ENCODE measurements around the gene SELENOF. TPM values are rescaled to one million over a fixed set of nuclear protein-coding genes. Genes with fewer than 3 reads are reported as not detected.

The SELENOF gene
- total RNA-seq = 100 to 1,000 TPM; 128 to 162 TPM

DNA sequence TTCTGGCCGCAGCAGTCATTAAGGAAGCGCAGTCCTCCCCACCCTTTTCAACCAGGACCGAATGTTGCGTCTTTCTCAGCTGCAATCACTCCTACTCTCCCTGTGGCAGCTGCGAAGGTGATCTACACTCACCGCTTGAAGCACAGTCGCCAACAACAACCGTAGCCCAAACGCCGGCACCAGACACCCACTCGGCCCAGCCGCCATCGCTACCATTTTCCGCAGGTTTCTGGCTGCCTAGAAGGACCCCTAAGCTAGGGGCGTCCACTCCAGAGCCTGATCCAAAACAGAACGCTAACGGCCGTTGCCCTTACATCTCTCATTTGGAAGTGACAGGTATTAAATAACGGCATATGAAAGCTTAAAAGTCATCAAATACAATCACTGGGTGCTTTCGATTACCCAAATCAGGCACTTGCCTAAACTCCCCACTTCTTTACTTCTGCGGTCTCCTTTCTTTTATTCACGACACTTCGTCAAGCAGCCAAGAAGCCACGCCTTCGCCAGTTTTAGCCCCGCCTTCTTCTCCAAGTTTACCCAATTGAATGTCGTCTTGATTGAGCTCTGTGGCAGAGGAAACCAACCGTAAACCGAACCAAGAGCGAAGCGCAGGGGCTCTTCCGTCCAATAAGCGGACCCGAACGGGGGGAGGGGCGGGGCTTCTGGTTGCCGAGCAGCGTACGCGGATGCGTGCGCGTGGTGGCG is at the start of gene SELENOF:
Gene SELENOF, minus strand, starts transcription at position 231 of the 705 bp plus-strand sequence. Its CDS starts 15 bp downstream, at position 216.
- CTCF ChIA-PET = interaction anchor here (0.8 to 3.2 kb wide), 8 partner anchors 12 to 412 kb away, joined by 3 to 24 read pairs (median 4); partner anchors contain the start of gene SH3GLB1
- no peak within 1 kb of the TSS for H3K4me3 Mint-ChIP-seq
- H3K27ac Mint-ChIP-seq = no peak within 1 kb of the TSS
- no peaks in the 10 kb centered on the region for H3K9me3 Mint-ChIP-seq (ENCODE audit: low read depth)
- H3K27me3 Mint-ChIP-seq = no peaks in the 10 kb centered on the region
- ATAC-seq (peak; percentile 91), DNase-seq (peak; percentile 99)
- peaks cover 42% of the 10 kb centered on the region for H3K4me1 Mint-ChIP-seq
- peaks cover 24% of the 10 kb centered on the region for H3K36me3 Mint-ChIP-seq

DNA sequence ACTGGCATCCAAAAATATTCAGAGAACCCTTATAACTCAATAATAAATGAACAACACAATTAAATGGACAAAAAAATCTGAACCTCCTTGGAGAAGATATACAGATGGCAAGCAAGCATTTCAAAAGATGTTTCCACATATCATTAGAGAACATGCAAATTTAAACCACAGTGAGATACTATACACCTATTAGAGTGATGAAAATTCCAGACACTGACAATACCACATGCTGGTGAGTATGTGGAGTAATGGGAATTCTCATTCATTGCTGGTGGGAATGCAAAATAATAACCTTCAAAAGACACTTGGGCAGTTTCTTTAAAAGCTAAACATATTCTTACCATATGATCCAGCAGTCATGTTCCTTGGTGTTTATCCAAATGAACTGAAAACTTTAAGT is 46.6 kb upstream of the SELENOF start:
- Mint-ChIP-seq H3K36me3 (no peaks in the 10 kb centered on the region), H3K4me3 (no peak overlapping the region), H3K4me1 (no peaks in the 10 kb centered on the region), H3K27ac (no peak overlapping the region), H3K27me3 (no peaks in the 10 kb centered on the region), H3K9me3 (ENCODE audit: low read depth) (no peaks in the 10 kb centered on the region)
- no peak for DNase-seq
- ATAC-seq = no peak
- CTCF ChIA-PET = no interaction called here

DNA sequence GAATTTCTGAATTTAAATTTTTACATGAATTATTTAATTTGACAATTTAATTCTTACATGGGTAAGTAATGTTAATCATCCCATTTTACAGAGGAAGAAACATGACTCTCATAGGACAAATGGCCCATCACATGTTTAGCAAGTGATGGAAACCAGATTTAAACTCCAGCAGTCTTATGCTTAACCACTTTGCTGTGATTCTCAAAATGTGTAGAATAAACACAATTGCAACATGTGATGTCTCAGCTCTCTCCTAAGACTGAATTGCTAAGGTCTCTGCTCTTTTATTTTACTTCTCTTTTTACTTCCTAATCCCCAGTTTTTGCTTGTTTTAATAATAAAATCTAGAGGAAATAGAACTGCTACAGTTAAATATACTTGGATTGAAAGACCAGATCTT is 43.3 kb upstream of the SELENOF start:
- no peak overlapping the region for H3K27ac Mint-ChIP-seq
- no peak for ATAC-seq
- CTCF ChIA-PET = no interaction called here

DNA sequence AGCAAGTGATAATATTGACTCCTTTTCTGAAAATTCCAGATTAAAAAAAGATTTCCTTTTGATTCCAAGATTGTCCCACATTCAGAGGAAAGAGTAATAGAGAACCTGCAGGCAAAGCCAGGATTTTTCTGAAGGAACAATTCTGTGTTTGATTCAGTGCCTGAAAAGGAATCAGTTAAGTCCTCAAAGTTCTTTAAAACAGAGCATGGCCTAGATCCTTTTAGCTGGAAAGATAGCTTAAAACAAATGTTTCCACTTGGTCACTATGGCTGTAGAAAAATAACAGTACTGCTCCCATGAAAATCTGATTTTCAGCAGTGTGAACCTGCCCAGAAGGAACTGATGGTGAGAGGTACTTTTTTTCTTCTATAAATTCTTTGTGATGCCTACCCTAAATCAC is 42.3 kb upstream of the SELENOF start:
- DNase-seq (no peak), ATAC-seq (no peak)
- Mint-ChIP-seq H3K36me3 (no peaks in the 10 kb centered on the region), H3K27ac (no peak overlapping the region), H3K4me3 (no peak overlapping the region), H3K9me3 (ENCODE audit: low read depth) (no peaks in the 10 kb centered on the region), H3K4me1 (no peaks in the 10 kb centered on the region), H3K27me3 (no peaks in the 10 kb centered on the region)
- CTCF ChIA-PET = no interaction called here

More for the DNA sequence above, 43.3 kb upstream of the SELENOF start:
- no peak for DNase-seq
- Mint-ChIP-seq H3K9me3 (ENCODE audit: low read depth) (no peaks in the 10 kb centered on the region), H3K4me3 (no peak overlapping the region), H3K27me3 (no peaks in the 10 kb centered on the region), H3K4me1 (no peaks in the 10 kb centered on the region), H3K36me3 (no peaks in the 10 kb centered on the region)

DNA sequence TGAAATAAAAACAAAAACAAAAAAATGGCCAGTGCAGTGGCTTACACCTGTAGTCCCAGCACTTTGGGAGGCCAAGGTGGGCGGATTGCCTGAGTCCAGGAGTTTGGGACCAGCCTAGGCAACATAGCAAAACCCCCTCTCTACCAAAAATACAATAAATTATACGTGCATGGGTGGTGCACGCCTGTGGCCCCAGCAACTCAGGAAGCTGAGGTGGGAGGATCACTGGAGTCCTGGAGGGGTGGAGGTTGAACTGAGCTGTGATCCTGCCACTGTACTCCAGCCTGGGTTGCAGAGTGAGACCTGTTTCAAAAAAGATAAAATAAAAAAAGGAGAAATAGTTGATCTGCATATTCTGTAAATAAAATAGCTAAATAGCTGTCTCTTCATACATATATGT is 41.8 kb upstream of the SELENOF start:
- H3K4me3 Mint-ChIP-seq = no peak overlapping the region
- H3K9me3 Mint-ChIP-seq (ENCODE audit: low read depth) = no peaks in the 10 kb centered on the region
- CTCF ChIA-PET = no interaction called here
- no peak overlapping the region for H3K27ac Mint-ChIP-seq
- no peaks in the 10 kb centered on the region for H3K4me1 Mint-ChIP-seq
- DNase-seq (no peak), ATAC-seq (no peak)
- no peaks in the 10 kb centered on the region for H3K36me3 Mint-ChIP-seq
- H3K27me3 Mint-ChIP-seq = no peaks in the 10 kb centered on the region

DNA sequence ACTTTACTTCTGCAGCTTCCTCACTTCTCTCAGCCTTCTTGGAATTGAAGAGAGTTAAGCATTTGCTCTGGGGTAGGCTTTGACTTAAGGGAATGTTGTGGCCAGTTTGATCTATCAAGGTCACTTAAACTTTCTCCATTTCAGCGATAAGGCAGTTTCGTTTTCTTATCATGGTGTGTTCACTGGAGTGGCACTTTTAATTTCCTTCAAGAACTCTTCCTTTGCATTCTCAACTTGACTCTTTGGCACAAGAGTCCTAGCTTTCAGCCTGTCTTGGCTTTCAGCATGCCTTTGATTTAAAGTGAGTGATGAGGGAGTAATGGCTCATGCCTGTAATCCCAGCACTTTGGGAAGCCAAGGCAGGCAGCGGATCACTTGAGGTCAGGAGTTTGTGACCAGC is 39.2 kb upstream of the SELENOF start:
- Mint-ChIP-seq H3K4me1 (no peaks in the 10 kb centered on the region), H3K9me3 (ENCODE audit: low read depth) (no peaks in the 10 kb centered on the region), H3K27ac (no peak overlapping the region), H3K4me3 (no peak overlapping the region), H3K36me3 (no peaks in the 10 kb centered on the region), H3K27me3 (no peaks in the 10 kb centered on the region)
- no peak for DNase-seq
- CTCF ChIA-PET = no interaction called here
- ATAC-seq = no peak

DNA sequence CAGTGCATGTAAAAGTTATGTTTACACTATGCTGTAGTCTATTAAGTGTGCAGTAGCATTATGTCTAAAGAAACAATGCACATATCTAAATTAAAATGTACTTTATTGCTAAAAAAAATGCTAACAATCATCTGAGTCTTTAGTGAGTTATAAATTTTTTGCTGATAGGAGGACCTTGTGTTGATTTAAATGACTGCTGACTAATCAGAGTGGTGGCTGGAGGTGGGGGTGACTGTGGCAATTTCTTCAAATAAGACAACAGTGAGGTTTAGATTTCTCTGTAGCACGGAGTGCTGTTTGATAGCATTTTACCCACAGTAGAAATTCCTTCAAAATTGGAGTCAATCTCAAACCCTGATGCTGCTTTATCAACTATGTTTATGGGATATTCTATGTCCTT is 37.5 kb upstream of the SELENOF start:
- DNase-seq = no peak
- CTCF ChIA-PET = no interaction called here
- no peaks in the 10 kb centered on the region for H3K36me3 Mint-ChIP-seq
- no peaks in the 10 kb centered on the region for H3K4me1 Mint-ChIP-seq
- no peaks in the 10 kb centered on the region for H3K9me3 Mint-ChIP-seq (ENCODE audit: low read depth)
- no peak for ATAC-seq
- no peak overlapping the region for H3K27ac Mint-ChIP-seq
- no peaks in the 10 kb centered on the region for H3K27me3 Mint-ChIP-seq
- H3K4me3 Mint-ChIP-seq = no peak overlapping the region

DNA sequence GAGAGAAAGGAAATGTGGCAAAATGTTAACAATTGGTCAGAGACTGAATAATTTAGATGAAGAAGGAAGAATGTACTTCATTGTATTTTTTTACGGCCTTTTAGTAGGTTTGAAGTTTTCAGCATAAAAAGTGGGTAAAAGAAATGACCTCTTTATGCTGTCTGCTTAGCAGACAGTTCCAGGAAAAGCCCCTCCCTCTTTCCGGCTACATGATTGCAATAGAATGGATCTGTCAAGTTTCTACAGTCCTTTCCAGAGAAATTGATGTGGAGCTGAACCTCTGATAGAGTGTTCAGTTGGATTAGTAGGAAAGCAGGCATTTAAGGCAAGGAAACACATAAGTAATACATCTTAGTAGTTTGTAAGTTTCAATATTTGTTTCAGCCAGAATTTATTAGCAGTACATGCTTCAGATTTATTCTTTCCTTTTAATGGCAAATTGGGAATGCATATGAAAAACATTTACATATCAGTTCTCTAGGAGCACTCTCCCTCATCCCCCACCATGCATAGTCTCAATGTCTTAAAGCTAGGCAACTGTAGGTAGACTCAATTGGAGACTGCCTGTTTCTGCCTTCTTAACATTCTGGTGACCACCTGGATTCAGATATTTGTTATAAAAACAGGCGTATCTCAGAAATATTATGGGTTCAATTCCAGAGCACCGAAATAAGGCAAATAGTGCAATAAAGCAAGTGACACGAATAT is 36.9 kb upstream of the SELENOF start:
- ATAC-seq (no peak), DNase-seq (no peak)
- Mint-ChIP-seq H3K9me3 (ENCODE audit: low read depth) (no peaks in the 10 kb centered on the region), H3K4me1 (no peaks in the 10 kb centered on the region), H3K27me3 (no peaks in the 10 kb centered on the region), H3K4me3 (no peak overlapping the region), H3K36me3 (no peaks in the 10 kb centered on the region), H3K27ac (no peak overlapping the region)
- CTCF ChIA-PET = no interaction called here

DNA sequence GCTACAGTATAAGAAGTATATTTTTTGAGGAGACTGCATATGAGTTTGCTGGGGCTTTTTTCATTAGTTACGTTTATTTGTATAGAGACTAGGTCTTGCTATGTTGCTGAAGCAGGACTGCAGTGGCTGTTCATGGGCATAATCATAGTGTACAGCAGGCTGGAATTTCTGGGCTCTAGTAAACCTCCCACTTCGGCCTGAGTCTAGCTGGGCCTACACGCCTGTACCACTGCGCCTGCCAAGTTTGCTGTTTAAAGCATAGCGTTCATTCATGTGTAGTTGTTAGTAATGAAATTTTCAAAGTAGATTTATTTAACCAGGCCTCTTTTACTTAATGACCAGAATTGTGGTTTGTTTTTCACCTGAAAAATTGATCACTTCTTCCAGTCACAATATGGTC is 34.3 kb upstream of the SELENOF start:
- Mint-ChIP-seq H3K9me3 (ENCODE audit: low read depth) (no peaks in the 10 kb centered on the region), H3K27me3 (no peaks in the 10 kb centered on the region), H3K36me3 (no peaks in the 10 kb centered on the region), H3K4me3 (no peak overlapping the region), H3K4me1 (no peaks in the 10 kb centered on the region), H3K27ac (no peak overlapping the region)
- ATAC-seq (no peak), DNase-seq (no peak)
- CTCF ChIA-PET = no interaction called here

DNA sequence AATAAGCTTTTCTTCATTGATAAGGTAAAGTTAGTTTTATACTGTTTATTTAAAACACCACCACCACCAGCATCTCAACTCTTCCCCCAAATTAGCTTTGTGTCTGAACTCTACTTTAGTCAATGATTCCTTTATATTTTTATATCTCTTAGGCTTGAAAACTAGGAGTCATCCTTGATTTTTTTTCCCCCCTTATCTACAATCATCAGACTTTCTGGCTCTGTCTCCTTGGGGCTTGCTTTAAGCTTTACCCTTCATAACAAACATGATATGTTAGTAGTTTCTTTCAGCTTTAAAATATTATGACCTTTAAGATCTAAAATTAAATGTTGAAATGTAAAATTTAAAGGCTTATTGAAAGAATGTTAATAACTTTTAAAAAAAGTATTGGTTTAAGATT is 28.8 kb upstream of the SELENOF start:
- H3K4me1 Mint-ChIP-seq = no peaks in the 10 kb centered on the region
- H3K27me3 Mint-ChIP-seq = no peaks in the 10 kb centered on the region
- CTCF ChIA-PET = no interaction called here

DNA sequence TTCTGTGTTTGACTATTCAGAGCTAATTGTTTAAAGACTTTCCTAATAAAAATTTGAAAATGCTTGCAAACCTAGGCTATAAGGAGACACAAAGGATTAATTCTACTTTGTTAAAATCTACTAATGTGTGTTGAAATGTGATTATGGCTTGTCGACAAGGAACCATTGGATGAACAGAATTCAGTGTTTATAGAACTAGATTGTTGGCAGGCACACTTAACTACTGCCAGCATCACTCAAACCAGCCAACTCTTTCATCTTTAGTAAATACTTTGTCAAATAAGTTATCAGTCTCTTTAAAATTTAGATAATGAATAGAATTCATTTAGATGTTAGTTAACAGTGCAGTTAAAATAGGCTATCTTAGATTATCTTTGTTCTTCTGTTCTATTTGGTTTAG is 28.1 kb upstream of the SELENOF start:
- Mint-ChIP-seq H3K4me3 (no peak overlapping the region), H3K4me1 (no peaks in the 10 kb centered on the region), H3K27me3 (no peaks in the 10 kb centered on the region), H3K36me3 (no peaks in the 10 kb centered on the region), H3K27ac (no peak overlapping the region), H3K9me3 (ENCODE audit: low read depth) (no peaks in the 10 kb centered on the region)
- CTCF ChIA-PET = no interaction called here
- ATAC-seq (no peak), DNase-seq (no peak)

More for the DNA sequence above, 28.8 kb upstream of the SELENOF start:
- no peak overlapping the region for H3K4me3 Mint-ChIP-seq
- DNase-seq (no peak), ATAC-seq (no peak)
- no peaks in the 10 kb centered on the region for H3K36me3 Mint-ChIP-seq
- no peaks in the 10 kb centered on the region for H3K9me3 Mint-ChIP-seq (ENCODE audit: low read depth)
- H3K27ac Mint-ChIP-seq = no peak overlapping the region

DNA sequence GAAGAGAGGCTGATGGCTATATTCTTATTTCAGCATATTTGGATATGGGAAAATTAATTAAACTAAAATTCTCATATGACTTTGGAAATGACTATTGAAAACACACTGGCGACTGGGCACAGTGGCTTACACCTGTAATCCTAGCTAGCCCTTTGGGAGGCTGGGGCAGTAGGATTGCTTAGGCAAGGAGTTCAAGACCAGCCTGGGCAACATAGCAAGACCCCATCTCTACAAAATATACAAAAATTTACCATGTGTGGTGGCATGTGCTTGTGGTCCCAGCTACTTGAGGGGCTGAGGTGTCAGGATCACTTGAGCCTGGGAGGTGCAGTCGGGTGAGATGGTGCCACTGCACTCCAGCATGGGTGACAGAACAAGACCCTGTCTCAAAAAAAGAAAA is 26.7 kb upstream of the SELENOF start:
- no peak overlapping the region for H3K27ac Mint-ChIP-seq
- no peak overlapping the region for H3K4me3 Mint-ChIP-seq
- CTCF ChIA-PET = no interaction called here
- ATAC-seq (no peak), DNase-seq (no peak)
- no peaks in the 10 kb centered on the region for H3K27me3 Mint-ChIP-seq
- H3K4me1 Mint-ChIP-seq = no peaks in the 10 kb centered on the region
- H3K36me3 Mint-ChIP-seq = no peaks in the 10 kb centered on the region
- H3K9me3 Mint-ChIP-seq (ENCODE audit: low read depth) = no peaks in the 10 kb centered on the region

DNA sequence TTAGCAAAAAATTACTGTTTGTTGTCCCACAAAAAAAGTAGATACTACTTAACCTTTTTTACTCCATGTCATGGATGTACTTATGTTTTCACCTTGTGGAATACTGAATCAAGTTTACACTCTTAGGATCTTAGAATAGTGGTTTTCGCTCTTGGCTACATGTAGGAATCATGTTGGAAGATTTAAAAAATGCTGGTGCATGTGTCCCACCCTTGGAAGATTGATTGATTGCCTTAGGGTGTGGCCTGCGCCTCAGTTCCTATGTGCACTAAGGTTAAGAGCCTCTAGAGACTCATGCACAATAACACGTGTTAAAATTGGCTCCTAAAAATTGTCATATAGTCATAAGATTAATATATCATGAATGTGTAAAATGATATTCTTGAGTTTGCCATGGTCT is 25.5 kb upstream of the SELENOF start:
- no peak for ATAC-seq
- DNase-seq = no peak
- Mint-ChIP-seq H3K4me1 (no peaks in the 10 kb centered on the region), H3K4me3 (no peak overlapping the region), H3K27ac (no peak overlapping the region), H3K36me3 (no peaks in the 10 kb centered on the region), H3K9me3 (ENCODE audit: low read depth) (no peaks in the 10 kb centered on the region), H3K27me3 (no peaks in the 10 kb centered on the region)
- CTCF ChIA-PET = no interaction called here

DNA sequence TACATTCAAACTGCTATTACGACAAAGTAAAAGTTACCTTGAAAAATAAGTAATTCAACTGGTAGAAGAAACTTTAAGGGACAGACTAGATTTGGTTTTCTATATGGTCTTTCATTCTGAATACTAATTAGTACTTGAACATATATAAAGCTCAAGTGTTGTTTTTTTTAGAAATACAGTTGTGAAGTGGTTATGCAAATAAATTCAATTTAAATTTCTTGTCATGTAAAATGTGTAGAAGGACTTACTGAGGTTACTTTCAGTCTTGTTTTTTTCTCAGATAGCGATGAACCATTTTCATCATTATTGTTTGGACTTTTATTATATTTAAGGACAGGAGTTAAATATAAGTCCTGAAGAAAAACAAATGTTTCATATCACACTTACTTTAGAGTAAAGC is 24.9 kb upstream of the SELENOF start:
- DNase-seq (no peak), ATAC-seq (no peak)
- Mint-ChIP-seq H3K4me1 (no peaks in the 10 kb centered on the region), H3K4me3 (no peak overlapping the region), H3K27ac (no peak overlapping the region), H3K27me3 (no peaks in the 10 kb centered on the region), H3K9me3 (ENCODE audit: low read depth) (no peaks in the 10 kb centered on the region), H3K36me3 (no peaks in the 10 kb centered on the region)
- CTCF ChIA-PET = no interaction called here
